ENCODE measurements around the gene ATP5F1C. TPM values are rescaled to one million over a fixed set of nuclear protein-coding genes. Genes with fewer than 3 reads are reported as not detected.

Gene ATP5F1C
- total and polyA plus RNA-seq, 7 donors = 210 to 676 (median 391) TPM

DNA sequence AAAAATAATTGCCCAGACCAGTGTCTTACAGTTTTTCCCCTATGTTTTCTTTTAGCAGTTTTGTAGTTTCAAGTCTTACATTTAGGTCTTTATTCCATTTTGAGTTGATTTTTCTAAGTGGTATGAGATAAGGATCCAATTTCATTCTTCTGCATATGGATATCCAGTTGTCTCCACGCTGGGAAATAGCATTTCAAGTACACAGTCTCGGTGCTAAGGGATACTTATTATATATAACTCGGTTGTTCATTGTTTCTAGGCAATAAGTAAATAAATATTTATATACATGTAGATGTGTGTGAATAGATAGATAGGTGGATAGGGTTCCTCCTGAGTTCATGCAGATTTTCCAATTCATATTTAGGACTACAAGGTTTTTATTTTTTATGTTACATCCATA lies 46.3 kb downstream of the ATP5F1C start:
- Histone ChIP-seq H3K4me1 (peaks cover 12% of the 10 kb centered on the region), H3K27me3 (ENCODE audit: insufficient read depth in 3 of 3, low read length in 2 of 3) (no peaks in the 10 kb centered on the region), H3K36me3 (ENCODE audit: insufficient read depth in 1 of 2, low read depth in 1 of 2) (no peaks in the 10 kb centered on the region), H3K9me3 (no peaks in the 10 kb centered on the region), H3K4me3 (no peak overlapping the region), H3K27ac (no peak overlapping the region)
- 76 to 79% (median 78%) methylated on average over 3 of the region's 3 CpGs for WGBS, 3 donors
- no peak for ATAC-seq
- intact Hi-C loops (cut with DNase I) = no loop called here
- no peak for TF ChIP-seq CTCF (IDR thresholded peaks at IDR 0.05)
- DNase-seq = no peak

DNA sequence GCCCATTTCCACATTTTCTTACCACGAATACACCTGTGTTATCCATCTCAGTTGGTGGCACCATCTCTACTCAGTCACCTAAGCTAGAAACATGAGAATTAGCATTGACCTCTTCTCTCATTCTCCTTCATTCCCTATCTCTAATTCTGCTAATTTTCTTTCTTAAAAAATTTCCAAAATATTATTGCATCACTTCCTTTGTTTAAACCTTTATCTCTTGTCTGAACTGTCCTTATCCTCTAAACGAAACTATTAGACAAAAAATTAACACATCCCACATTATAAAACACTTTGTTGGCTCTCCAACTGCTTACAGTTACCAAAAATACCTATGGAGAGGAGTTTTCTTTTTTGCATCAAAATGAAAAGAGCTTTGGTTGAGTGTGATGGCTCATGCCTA lies 48.6 kb downstream of the ATP5F1C start:
- DNase-seq = no peak
- no peak for TF ChIP-seq CTCF (IDR thresholded peaks at IDR 0.05)

GRCh38 chr10:7846591-7846990 lies 58.6 kb downstream of the ATP5F1C start:
- Histone ChIP-seq H3K27me3 (ENCODE audit: insufficient read depth in 3 of 3, low read length in 2 of 3) (no peaks in the 10 kb centered on the region), H3K9me3 (no peaks in the 10 kb centered on the region), H3K27ac (no peak overlapping the region), H3K4me1 (no peaks in the 10 kb centered on the region), H3K36me3 (ENCODE audit: insufficient read depth in 1 of 2, low read depth in 1 of 2) (no peaks in the 10 kb centered on the region), H3K4me3 (no peak overlapping the region)
- intact Hi-C loops (cut with DNase I) = no loop called here
- DNase-seq (no peak), ATAC-seq (no peak)
- 40 to 50% (median 44%) methylated on average over 1 of the region's 1 CpG for WGBS, 3 donors
- TF ChIP-seq CTCF (IDR thresholded peaks at IDR 0.05) = no peak

More for the DNA sequence above, 48.6 kb downstream of the ATP5F1C start:
- peaks cover 4% of the 10 kb centered on the region for H3K4me1 ChIP-seq
- ATAC-seq = no peak
- H3K27ac ChIP-seq = no peak overlapping the region
- H3K27me3 ChIP-seq (ENCODE audit: insufficient read depth in 3 of 3, low read length in 2 of 3) = no peaks in the 10 kb centered on the region
- no peaks in the 10 kb centered on the region for H3K36me3 ChIP-seq (ENCODE audit: insufficient read depth in 1 of 2, low read depth in 1 of 2)
- no peak overlapping the region for H3K4me3 ChIP-seq
- intact Hi-C loops (cut with DNase I) = no loop called here
- no peaks in the 10 kb centered on the region for H3K9me3 ChIP-seq
- WGBS, 3 donors = 90 to 94% (median 94%) methylated on average over 2 of the region's 2 CpGs

- H3K4me1 ChIP-seq = no peaks in the 10 kb centered on the region
- intact Hi-C loops (cut with DNase I) = no loop called here
- no peak for ATAC-seq
- DNase-seq = no peak
- no peaks in the 10 kb centered on the region for H3K27me3 ChIP-seq (ENCODE audit: insufficient read depth in 3 of 3, low read length in 2 of 3)
- no peak overlapping the region for H3K27ac ChIP-seq
- no peak for TF ChIP-seq CTCF (IDR thresholded peaks at IDR 0.05)
- no peaks in the 10 kb centered on the region for H3K36me3 ChIP-seq (ENCODE audit: insufficient read depth in 1 of 2, low read depth in 1 of 2)
- no peaks in the 10 kb centered on the region for H3K9me3 ChIP-seq
- no peak overlapping the region for H3K4me3 ChIP-seq
- 85 to 87% (median 85%) methylated on average over 4 of the region's 4 CpGs for WGBS, 3 donors
These were observed 65.4 kb downstream of the ATP5F1C start for GRCh38 chr10:7853226-7853842.

- Histone ChIP-seq H3K27me3 (ENCODE audit: insufficient read depth in 3 of 3, low read length in 2 of 3) (no peaks in the 10 kb centered on the region), H3K4me1 (no peaks in the 10 kb centered on the region), H3K9me3 (no peaks in the 10 kb centered on the region), H3K36me3 (ENCODE audit: insufficient read depth in 1 of 2, low read depth in 1 of 2) (no peaks in the 10 kb centered on the region), H3K4me3 (no peak overlapping the region), H3K27ac (no peak overlapping the region)
- ATAC-seq (no peak), DNase-seq (no peak)
- intact Hi-C loops (cut with DNase I) = no loop called here
- no peak for TF ChIP-seq CTCF (IDR thresholded peaks at IDR 0.05)
- 95 to 98% (median 97%) methylated on average over 3 of the region's 3 CpGs for WGBS, 3 donors
These were observed 65.9 kb downstream of the ATP5F1C start for GRCh38 chr10:7853890-7854289.

Data from psoas muscle (tissue), 8 donors.